DOHH2 (cell line): ENCODE measurements around the gene PRKCH.

Source experiments
- H3F3A ChIP-seq: fragments of 200-600 bp; sonication (generic), shearing (Covaris generic); 2 replicates; pipeline ENCODE4 v1.6.0; 2016; ENCODE audit warnings: antibody characterized with exemption, mild to moderate bottlenecking; ENCODE audit not compliant: control insufficient read depth, insufficient read depth
- H3K27ac ChIP-seq: fragments of 200-600 bp; sonication (generic); 2 replicates; pipeline ENCODE4 v1.5.1; 2014; ENCODE audit warnings: low read depth, mild to moderate bottlenecking, low read length, moderate library complexity
- H3K27me3 ChIP-seq: fragments of 200-600 bp; sonication (generic); 2 replicates; pipeline ENCODE4 v1.6.1; 2014; ENCODE audit warnings: mild to moderate bottlenecking, low read length, mixed read lengths; ENCODE audit not compliant: control insufficient read depth
- H3K36me3 ChIP-seq: fragments of 200-600 bp; sonication (generic); 2 replicates; pipeline ENCODE4 v1.6.1; 2014; ENCODE audit warnings: mild to moderate bottlenecking, low read length, moderate library complexity, mixed read lengths; ENCODE audit not compliant: control insufficient read depth
- H3K4me1 ChIP-seq: fragments of 200-600 bp; sonication (generic); 2 replicates; pipeline ENCODE4 v1.6.1; 2014; ENCODE audit warnings: mild to moderate bottlenecking, low read length, mixed read lengths; ENCODE audit not compliant: control insufficient read depth
- H3K4me2 ChIP-seq: fragments of 200-600 bp; sonication (generic); 2 replicates; pipeline ENCODE4 v1.6.0; 2014; ENCODE audit warnings: mild to moderate bottlenecking, low read length, moderate library complexity
- H3K4me3 ChIP-seq: fragments of 200-600 bp; sonication (generic); 2 replicates; pipeline ENCODE4 v1.5.1; 2014; ENCODE audit warnings: mild to moderate bottlenecking, low read length, mixed read lengths
- H3K79me2 ChIP-seq: fragments of 200-600 bp; sonication (generic); 2 replicates; pipeline ENCODE4 v1.6.1; 2014; ENCODE audit warnings: mild to moderate bottlenecking, low read length, mixed read lengths; ENCODE audit not compliant: control insufficient read depth
- H3K9me2 ChIP-seq: fragments of 200-600 bp; sonication (generic); replicated peaks from 2 replicates; pipeline ENCODE4 v1.6.1; 2014; ENCODE audit warnings: mild to moderate bottlenecking, low read length, mixed read lengths; ENCODE audit not compliant: control insufficient read depth
- H3K9me3 ChIP-seq: fragments of 200-600 bp; sonication (generic); 2 replicates; pipeline ENCODE4 v1.6.1; 2014; ENCODE audit warnings: antibody characterized with exemption, low read length, mixed read lengths; ENCODE audit not compliant: control insufficient read depth, insufficient read depth
- H4K20me1 ChIP-seq: fragments of 200-600 bp; sonication (generic); 2 replicates; pipeline ENCODE4 v1.6.0; 2014; ENCODE audit warnings: low read depth, mild to moderate bottlenecking, antibody characterized with exemption, low read length, moderate library complexity; ENCODE audit not compliant: control insufficient read depth, insufficient read depth
- CTCF ChIP-seq: fragments of 200-600 bp; sonication (generic); IDR thresholded peaks from one replicate; pipeline ENCODE4 v1.5.1; 2014; ENCODE audit warnings: antibody characterized with exemption, mild to moderate bottlenecking, low read depth, low read length; ENCODE audit not compliant: poor library complexity, severe bottlenecking
- EZH2phosphoT487 ChIP-seq: fragments of 200-600 bp; sonication (generic); IDR thresholded peaks from 2 replicates; pipeline ENCODE4 v1.6.1; 2017; ENCODE audit warnings: borderline replicate concordance, mild to moderate bottlenecking, antibody characterized with exemption, low read length, moderate library complexity, mixed read lengths

The PRKCH gene

GRCh38 chr14:61331992-61332657 is 10.7 kb downstream of the PRKCH start:
- H3K4me3 ChIP-seq, result no peak overlapping the region
- H3K4me2 ChIP-seq, result no peak overlapping the region
- no peak for TF ChIP-seq CTCF
- TF ChIP-seq EZH2phosphoT487, result no peak
- no peaks in the 10 kb centered on the region for H3K36me3 ChIP-seq
- H3K9me3 ChIP-seq, result no peaks in the 10 kb centered on the region
- no peaks in the 10 kb centered on the region for H3F3A ChIP-seq
- H3K79me2 ChIP-seq, result no peaks in the 10 kb centered on the region
- H3K27ac ChIP-seq, result no peak overlapping the region
- no peaks in the 10 kb centered on the region for H3K4me1 ChIP-seq
- no peaks in the 10 kb centered on the region for H4K20me1 ChIP-seq
- H3K9me2 ChIP-seq, result no peaks in the 10 kb centered on the region
- no peaks in the 10 kb centered on the region for H3K27me3 ChIP-seq

GRCh38 chr14:61332658-61333029 is 11.3 kb downstream of the PRKCH start:
- Histone ChIP-seq H3K9me3 (no peaks in the 10 kb centered on the region), H3K36me3 (no peaks in the 10 kb centered on the region), H3K4me3 (no peak overlapping the region), H3K79me2 (no peaks in the 10 kb centered on the region), H3F3A (no peaks in the 10 kb centered on the region), H3K4me1 (no peaks in the 10 kb centered on the region), H3K27ac (no peak overlapping the region), H3K9me2 (no peaks in the 10 kb centered on the region), H3K4me2 (no peak overlapping the region), H3K27me3 (no peaks in the 10 kb centered on the region), H4K20me1 (no peaks in the 10 kb centered on the region)
- TF ChIP-seq EZH2phosphoT487 (no peak), CTCF (no peak)

- H4K20me1 ChIP-seq, result no peaks in the 10 kb centered on the region
- no peaks in the 10 kb centered on the region for H3K36me3 ChIP-seq
- TF ChIP-seq EZH2phosphoT487, result no peak
- TF ChIP-seq CTCF, result no peak
- no peaks in the 10 kb centered on the region for H3K4me1 ChIP-seq
- H3K9me2 ChIP-seq, result no peaks in the 10 kb centered on the region
- no peak overlapping the region for H3K27ac ChIP-seq
- no peaks in the 10 kb centered on the region for H3K79me2 ChIP-seq
- H3K27me3 ChIP-seq, result no peaks in the 10 kb centered on the region
- no peak overlapping the region for H3K4me3 ChIP-seq
- H3K9me3 ChIP-seq, result no peaks in the 10 kb centered on the region
- no peak overlapping the region for H3K4me2 ChIP-seq
- H3F3A ChIP-seq, result no peaks in the 10 kb centered on the region
Measured at GRCh38 chr14:61333087-61333486, 11.7 kb downstream of the PRKCH start.
